GM12878 (cell line): ENCODE measurements around the gene NODAL. TPM values are rescaled to one million over a fixed set of nuclear protein-coding genes. Genes with fewer than 3 reads are reported as not detected.
A peak's percentile ranks its signal among the peaks of the same experiment; 100 is the strongest.

Source experiments
- BACH1 ChIP-seq: fragments of 450-650 bp; IDR thresholded peaks from 2 replicates; pipeline ENCODE4 v1.6.1; 2017; ENCODE audit warnings: mild to moderate bottlenecking, borderline replicate concordance
- CHD1 ChIP-seq: IDR thresholded peaks from 2 replicates; pipeline ENCODE4 v1.6.1; 2012; ENCODE audit warnings: low read depth, low read length, improper control_type of control experiment
- CHD2 ChIP-seq: IDR thresholded peaks from 2 replicates; pipeline ENCODE4 v1.6.1; 2011; ENCODE audit warnings: low read depth, low read length, improper control_type of control experiment, borderline replicate concordance
- CREM ChIP-seq: IDR thresholded peaks from 2 replicates; pipeline ENCODE4 v1.6.1; 2014; ENCODE audit warnings: antibody characterized with exemption, low read depth
- DPF2 ChIP-seq: fragments of 450-650 bp; IDR thresholded peaks from 2 replicates; pipeline ENCODE4 v1.6.1; 2017; ENCODE audit warnings: mild to moderate bottlenecking
- IKZF1 ChIP-seq: fragments of 450-650 bp; conservative IDR thresholded peaks from 2 replicates; pipeline ENCODE4 v1.6.1; 2017; ENCODE audit warnings: antibody characterized with exemption, mild to moderate bottlenecking
- NBN ChIP-seq: fragments of 450-650 bp; IDR thresholded peaks from 2 replicates; pipeline ENCODE4 v1.6.1; 2016
- NFXL1 ChIP-seq: fragments of 450-650 bp; IDR thresholded peaks from 2 replicates; pipeline ENCODE4 v1.6.1; 2017; ENCODE audit warnings: antibody characterized with exemption, mild to moderate bottlenecking, borderline replicate concordance
- RB1 ChIP-seq: fragments of 450-650 bp; formaldehyde crosslinking; IDR thresholded peaks from 2 replicates; pipeline ENCODE4 v1.6.1; 2017; ENCODE audit warnings: mild to moderate bottlenecking, borderline replicate concordance
- RUNX3 ChIP-seq: IDR thresholded peaks from 2 replicates; pipeline ENCODE4 v1.6.1; 2012; ENCODE audit warnings: low read length, inconsistent platforms
- SMAD1 ChIP-seq: fragments of 450-650 bp; IDR thresholded peaks from 2 replicates; pipeline ENCODE4 v1.6.1; 2018; ENCODE audit warnings: mild to moderate bottlenecking, low read depth; ENCODE audit not compliant: partially characterized antibody
- SREBF2 ChIP-seq: IDR thresholded peaks from 2 replicates; pipeline ENCODE4 v1.6.1; 2012; ENCODE audit warnings: mild to moderate bottlenecking, low read length
- ZBTB40 ChIP-seq: fragments of 450-650 bp; IDR thresholded peaks from 2 replicates; pipeline ENCODE4 v1.6.1; 2016; ENCODE audit warnings: mild to moderate bottlenecking, moderate library complexity, borderline replicate concordance
- ZNF217 ChIP-seq: fragments of 450-650 bp; IDR thresholded peaks from 2 replicates; pipeline ENCODE4 v1.6.1; 2017; ENCODE audit warnings: antibody characterized with exemption, mild to moderate bottlenecking
- polyA plus RNA-seq, 11 experiments: library from polyadenylated mRNA; depleted of rRNA in 4 of 11; unstranded in 6 of 11; stranded (reverse) in 5 of 11; fragments of >200 nt; fragmentation: Nextera tagmentation in 4 of 11; fragmentation: Illumina TruSeq in 1 of 11; extraction: Ambion mirVana in 4 of 11; extraction: Trizol in 1 of 11; gene quantifications; 1 replicate in 1 of 11; 2 replicates in 10 of 11; pipeline versions ENCODE4 v1.2.1 to v1.2.3, GENCODE V29; 2011 to 2016; ENCODE audit warnings: inconsistent platforms in 2 of 11, missing spikeins in 2 of 11, low read depth in 1 of 11
- total RNA-seq, 4 experiments: library from RNA; depleted of rRNA in 3 of 4; stranded (reverse); fragments of >200 nt in 3 of 4; fragmentation: Illumina TruSeq in 1 of 4; extraction: Trizol in 1 of 4; gene quantifications; 2 replicates each; pipeline versions ENCODE4 v1.2.1 to v1.2.3, GENCODE V29; 2013 to 2021
- TF ChIP-seq, protein P1 (sequence below): IDR thresholded peaks from 2 replicates; pipeline ENCODE4 v1.6.1; 2012; ENCODE audit warnings: low read depth, low read length, improper control_type of control experiment
- TF ChIP-seq, protein P2 (sequence below): fragments of 450-650 bp; IDR thresholded peaks from 2 replicates; pipeline ENCODE4 v1.6.1; 2016; ENCODE audit warnings: mild to moderate bottlenecking
- TF ChIP-seq, protein P3 (sequence below): fragments of 450-650 bp; conservative IDR thresholded peaks from 2 replicates; pipeline ENCODE4 v1.6.1; 2017; ENCODE audit warnings: mild to moderate bottlenecking, moderate library complexity
- TF ChIP-seq, protein P4 (sequence below): fragments of 450-650 bp; formaldehyde crosslinking; IDR thresholded peaks from 2 replicates; pipeline ENCODE4 v1.4.0; 2022; ENCODE audit warnings: mild to moderate bottlenecking, moderate library complexity

The NODAL gene
- total and polyA plus RNA-seq, 10 of the 15 experiments (the other 5 are each of a cell fraction or from before 2014, with no cell fraction given) = not detected

- peak; percentile 66; the same call in 1 of the 2 replicates for TF ChIP-seq ZBTB40
- TF ChIP-seq, protein P1, sequence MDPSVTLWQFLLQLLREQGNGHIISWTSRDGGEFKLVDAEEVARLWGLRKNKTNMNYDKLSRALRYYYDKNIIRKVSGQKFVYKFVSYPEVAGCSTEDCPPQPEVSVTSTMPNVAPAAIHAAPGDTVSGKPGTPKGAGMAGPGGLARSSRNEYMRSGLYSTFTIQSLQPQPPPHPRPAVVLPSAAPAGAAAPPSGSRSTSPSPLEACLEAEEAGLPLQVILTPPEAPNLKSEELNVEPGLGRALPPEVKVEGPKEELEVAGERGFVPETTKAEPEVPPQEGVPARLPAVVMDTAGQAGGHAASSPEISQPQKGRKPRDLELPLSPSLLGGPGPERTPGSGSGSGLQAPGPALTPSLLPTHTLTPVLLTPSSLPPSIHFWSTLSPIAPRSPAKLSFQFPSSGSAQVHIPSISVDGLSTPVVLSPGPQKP = peak; percentile 61; the same call in 1 of the 2 replicates
- no peak for TF ChIP-seq CHD2
- TF ChIP-seq BACH1 = 0 out of 2 replicates have a peak, but pooled peaks have one; percentile 28
- TF ChIP-seq, protein P2, sequence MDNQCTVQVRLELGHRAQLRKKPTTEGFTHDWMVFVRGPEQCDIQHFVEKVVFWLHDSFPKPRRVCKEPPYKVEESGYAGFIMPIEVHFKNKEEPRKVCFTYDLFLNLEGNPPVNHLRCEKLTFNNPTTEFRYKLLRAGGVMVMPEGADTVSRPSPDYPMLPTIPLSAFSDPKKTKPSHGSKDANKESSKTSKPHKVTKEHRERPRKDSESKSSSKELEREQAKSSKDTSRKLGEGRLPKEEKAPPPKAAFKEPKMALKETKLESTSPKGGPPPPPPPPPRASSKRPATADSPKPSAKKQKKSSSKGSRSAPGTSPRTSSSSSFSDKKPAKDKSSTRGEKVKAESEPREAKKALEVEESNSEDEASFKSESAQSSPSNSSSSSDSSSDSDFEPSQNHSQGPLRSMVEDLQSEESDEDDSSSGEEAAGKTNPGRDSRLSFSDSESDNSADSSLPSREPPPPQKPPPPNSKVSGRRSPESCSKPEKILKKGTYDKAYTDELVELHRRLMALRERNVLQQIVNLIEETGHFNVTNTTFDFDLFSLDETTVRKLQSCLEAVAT = no peak
- no peak for TF ChIP-seq SREBF2
- TF ChIP-seq NFXL1 = no peak
- no peak for TF ChIP-seq CHD1
- TF ChIP-seq RB1 = peak; percentile 43; the same call in 1 of the 2 replicates
- no peak; the same call in 1 of the 2 replicates for TF ChIP-seq RUNX3
- peak; percentile 76 for TF ChIP-seq IKZF1
- peak; percentile 92 for TF ChIP-seq CREM
- TF ChIP-seq, protein P3, sequence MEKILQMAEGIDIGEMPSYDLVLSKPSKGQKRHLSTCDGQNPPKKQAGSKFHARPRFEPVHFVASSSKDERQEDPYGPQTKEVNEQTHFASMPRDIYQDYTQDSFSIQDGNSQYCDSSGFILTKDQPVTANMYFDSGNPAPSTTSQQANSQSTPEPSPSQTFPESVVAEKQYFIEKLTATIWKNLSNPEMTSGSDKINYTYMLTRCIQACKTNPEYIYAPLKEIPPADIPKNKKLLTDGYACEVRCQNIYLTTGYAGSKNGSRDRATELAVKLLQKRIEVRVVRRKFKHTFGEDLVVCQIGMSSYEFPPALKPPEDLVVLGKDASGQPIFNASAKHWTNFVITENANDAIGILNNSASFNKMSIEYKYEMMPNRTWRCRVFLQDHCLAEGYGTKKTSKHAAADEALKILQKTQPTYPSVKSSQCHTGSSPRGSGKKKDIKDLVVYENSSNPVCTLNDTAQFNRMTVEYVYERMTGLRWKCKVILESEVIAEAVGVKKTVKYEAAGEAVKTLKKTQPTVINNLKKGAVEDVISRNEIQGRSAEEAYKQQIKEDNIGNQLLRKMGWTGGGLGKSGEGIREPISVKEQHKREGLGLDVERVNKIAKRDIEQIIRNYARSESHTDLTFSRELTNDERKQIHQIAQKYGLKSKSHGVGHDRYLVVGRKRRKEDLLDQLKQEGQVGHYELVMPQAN = peak; percentile 79
- TF ChIP-seq, protein P4, sequence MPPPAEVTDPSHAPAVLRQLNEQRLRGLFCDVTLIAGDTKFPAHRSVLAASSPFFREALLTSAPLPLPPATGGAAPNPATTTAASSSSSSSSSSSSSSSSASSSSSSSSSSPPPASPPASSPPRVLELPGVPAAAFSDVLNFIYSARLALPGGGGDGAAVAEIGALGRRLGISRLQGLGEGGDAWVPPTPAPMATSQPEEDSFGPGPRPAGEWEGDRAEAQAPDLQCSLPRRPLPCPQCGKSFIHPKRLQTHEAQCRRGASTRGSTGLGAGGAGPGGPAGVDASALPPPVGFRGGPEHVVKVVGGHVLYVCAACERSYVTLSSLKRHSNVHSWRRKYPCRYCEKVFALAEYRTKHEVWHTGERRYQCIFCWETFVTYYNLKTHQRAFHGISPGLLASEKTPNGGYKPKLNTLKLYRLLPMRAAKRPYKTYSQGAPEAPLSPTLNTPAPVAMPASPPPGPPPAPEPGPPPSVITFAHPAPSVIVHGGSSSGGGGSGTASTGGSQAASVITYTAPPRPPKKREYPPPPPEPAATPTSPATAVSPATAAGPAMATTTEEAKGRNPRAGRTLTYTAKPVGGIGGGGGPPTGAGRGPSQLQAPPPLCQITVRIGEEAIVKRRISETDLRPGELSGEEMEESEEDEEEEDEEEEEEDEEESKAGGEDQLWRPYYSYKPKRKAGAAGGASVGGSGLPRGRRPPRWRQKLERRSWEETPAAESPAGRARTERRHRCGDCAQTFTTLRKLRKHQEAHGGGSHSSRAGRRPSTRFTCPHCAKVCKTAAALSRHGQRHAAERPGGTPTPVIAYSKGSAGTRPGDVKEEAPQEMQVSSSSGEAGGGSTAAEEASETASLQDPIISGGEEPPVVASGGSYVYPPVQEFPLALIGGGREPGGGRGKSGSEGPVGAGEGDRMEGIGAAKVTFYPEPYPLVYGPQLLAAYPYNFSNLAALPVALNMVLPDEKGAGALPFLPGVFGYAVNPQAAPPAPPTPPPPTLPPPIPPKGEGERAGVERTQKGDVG (CRISPR knock-in tag) = no peak
- TF ChIP-seq ZNF217 = peak; percentile 40; the same call in 1 of the 2 replicates
- TF ChIP-seq SMAD1 = no peak
- no peak; the same call in 1 of the 2 replicates for TF ChIP-seq NBN
- peak; percentile 78 for TF ChIP-seq DPF2
These were observed 37.3 kb downstream of the NODAL start, which contains the start of gene EIF4EBP2 (continued) for GRCh38 chr10:70404036-70404786.
